ENCODE data around the gene NR1D1.

NR1D1 gene

DNA sequence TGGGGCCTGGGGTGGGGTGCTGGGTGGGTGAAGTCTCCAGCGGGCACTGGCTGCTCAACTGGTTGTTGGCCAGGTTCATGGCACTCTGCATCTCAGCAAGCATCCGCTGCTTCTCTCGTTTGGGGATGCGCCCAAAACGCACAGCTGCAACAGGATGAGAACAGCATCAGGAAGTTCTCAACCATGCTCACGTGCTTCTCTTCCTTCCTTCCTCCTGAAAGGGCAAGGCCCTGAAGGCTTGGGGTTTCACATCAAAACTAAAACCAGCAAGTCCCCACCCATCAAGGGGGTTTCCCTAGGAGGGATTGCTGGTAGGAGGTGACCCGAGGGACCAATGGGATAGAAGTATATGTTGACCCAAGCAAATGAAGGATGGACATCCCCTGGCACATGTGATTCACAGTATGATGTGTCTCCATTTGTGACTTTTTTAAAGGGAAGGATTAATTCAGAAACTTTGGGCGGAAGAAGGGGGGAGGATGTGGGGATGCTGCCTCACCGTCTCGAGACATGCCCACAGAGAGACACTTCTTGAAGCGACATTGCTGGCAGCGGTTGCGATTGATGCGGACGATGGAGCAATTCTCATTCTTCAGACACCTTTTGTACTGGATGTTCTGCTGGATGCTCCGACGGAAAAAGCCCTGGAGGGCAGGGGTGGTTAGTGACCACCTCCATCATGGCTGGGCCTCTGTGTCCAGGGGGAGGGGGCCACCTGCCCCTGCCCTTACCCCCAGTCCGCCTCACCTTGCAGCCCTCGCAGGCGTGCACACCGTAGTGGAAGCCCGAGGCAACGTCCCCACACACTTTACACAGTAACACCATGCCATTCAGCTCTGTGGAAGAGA, 4.2 kb downstream of the NR1D1 start:
- peak; percentile 73 to 99 (median 80) for DNase-seq

DNA sequence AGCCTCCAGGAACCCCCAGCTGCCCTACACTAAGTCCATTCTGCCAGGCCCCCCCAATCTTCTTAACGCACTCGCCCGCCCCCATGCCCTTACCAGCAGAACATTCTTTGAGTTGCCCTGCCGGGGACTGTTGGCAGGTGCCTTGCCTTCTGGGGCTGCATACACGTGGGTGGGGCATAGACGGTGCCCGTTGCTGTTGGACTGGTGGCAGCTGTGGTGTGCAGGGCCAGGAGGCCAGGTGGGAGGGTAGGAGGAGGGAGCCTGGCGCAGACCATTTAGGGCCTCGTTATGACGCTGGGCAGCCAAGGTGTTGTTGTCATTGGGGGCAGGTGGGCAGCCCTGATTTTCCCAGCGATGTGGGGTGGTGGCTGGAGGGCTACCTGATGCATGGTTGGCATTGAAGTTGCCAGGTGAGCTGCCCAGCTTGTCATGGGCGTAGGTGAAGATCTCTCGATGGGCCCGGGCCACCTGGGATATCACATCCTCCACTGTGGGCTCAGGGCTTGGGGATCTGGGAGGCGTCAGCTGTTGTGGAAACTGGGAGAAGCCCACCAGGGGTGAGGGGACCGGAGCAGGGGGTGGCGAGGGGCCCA, 4.9 kb downstream of the NR1D1 start:
- DNase-seq = no peak

DNA sequence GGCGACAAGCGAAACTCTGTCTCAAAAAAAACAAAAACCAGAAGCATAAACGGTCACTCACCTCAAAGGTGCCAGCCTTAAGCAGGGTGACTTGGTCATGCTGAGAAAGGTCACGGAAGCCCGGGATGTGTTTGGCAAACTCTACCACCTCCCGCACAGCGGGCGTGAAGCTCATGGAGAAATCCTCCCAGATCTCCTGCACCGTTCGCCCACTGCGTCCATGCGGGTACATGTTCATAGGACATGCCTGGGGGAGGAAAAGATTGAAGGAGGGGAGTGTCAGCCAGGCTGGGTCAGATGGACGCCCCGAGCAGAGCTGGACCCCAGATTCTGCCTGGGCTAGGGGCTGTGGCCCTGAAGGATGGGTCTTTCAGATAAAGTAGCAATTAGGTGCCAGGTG, 5.5 kb downstream of the NR1D1 start:
- no peak for DNase-seq

DNA sequence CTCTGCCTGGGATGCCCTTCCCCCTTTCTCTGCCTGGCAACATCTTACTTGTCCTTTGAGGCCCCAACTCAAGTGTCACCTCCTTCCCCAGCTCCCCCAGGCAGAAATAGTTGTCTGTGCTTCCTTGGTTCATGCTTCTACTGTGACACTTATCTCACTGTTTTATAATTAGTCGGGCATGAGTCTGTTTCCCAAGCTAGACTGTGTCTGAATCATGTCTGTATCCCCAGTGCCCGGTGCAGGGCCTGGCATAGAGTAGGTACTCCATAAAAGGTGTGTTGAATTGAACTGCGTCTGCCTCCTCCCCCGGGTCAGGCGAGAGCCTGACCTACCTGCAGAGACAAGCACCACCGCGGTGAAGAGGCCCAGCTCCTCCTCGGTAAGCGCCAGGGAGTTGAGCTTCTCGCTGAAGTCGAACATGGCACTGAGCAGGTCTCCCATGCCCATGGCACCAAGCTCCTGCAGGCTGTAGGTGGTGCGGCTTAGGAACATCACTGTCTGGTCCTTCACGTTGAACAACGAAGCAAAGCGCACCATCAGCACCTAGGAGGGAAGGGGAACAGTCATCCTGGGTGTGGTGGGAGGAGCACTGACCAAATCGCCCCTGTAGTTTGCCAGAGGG, 6.7 kb downstream of the NR1D1 start:
- no peak for DNase-seq

DNA sequence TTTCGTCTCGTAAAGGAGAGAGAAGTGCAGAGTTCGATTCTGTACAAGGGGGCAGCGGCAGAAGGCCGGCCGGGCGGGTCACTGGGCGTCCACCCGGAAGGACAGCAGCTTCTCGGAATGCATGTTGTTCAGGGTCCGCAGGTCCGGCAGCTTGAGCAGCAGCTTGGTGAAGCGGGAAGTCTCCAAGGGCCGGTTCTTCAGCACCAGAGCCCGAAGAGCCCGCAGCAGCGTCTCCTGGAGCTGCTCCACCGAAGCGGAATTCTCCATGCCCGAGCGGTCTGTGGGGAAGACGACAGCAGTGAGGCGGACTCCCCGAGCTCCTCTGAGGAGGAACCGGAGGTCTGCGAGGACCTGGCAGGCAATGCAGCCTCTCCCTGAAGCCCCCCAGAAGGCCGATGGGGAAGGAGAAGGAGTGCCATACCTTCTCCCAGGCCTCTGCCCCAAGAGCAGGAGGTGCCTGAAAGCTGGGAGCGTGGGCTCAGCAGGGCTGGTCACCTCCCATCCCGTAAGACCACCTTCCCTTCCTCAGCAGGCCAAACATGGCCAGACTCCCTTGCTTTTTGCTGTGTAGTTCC, 7.3 kb downstream of the NR1D1 start:
- DNase-seq = no peak

DNA sequence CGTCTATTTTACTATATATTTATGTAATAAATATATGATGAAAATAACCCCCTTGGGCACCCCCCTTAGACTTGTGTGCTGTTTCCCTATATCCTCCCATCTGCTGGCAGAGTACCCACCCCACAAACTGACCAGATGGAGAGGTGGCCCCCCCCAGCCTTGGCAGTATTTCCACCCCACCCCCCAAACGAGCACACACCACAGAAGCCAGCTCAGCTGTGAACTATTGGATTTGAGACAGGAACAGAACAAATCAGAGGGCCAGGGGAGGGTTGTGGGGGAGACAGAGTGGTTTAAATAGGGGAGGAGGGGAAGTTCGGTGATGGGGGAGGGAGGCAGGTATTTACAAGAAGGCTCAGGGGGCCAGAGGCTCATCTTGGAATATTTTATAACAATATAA, 7.8 kb downstream of the NR1D1 start:
- DNase-seq = no peak

DNA sequence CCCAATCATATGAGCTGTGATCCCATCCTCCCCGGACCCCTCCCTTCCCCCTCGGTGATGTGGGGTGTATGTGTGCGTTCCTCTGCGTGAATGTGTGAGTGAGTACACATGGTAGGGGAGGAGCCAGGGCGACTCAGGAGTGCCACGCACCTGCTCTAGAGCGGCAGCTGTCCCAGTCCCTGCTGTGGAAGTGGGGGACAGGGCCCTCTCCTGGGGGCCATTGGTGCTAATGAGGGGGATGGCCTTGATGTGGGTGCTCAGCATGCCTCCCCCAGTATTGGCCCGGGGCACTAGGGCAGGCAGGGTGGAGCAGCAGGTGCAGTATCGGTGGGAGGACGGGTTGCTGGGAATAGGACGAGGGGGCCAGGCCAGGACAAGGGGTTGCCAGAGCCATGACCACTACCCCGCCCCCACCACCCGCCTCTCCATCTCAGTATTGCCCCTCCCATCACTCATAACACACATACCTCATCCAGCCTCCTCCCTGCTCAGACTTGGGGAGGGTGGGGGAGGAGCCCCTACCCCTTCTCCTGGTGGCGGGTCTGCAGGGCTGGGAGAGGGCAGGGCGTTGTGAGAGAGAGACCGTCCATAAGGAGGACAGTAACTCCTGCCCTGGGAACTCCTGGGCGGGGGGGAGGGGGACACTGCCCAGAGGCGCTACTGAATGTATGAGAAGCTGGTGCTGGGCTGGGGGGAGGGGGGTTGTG, 8.5 kb downstream of the NR1D1 start:
- DNase-seq = no peak

DNA sequence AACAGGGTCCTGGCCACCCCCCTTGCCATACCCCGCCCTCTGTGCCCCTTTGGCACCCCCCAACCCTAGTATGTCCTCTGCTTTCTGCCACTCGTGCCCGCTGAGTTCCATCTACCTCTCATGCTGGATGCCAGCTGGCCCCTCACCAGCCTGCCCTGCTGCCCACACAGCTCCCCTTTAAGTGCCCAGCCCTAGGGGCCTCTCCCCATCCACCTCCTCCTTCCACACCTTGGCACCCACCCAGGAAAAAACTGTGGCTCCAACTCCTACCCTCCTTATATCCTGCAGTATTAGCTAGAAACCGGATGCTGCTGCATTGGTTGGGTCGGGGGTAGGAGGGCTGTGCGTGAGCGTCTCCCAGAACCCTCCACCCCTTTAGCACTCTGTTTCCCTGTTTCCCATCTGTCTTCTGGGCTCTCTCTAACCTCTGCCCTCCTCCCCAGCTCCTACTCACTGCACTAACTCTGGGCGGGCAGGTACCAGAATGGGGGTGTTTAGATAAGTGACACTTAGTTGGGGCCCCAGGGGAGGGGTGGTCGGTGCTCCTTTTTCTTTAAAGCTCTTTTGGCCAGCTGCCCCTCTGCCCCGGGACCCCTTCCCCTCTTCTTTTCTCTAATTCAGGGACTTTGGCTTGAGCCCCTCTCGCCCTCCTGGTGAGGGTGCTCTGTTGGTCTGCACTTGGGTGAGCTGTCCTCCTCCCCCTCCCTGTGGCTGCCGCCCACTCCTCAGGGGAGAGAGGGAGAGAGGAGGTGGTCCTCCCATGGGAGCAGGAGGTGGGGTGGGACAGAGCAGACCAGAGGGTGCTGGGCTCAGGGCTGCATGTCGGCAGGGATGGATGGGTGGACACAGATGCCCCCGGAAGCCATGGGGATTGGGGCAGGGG, 9.9 kb downstream of the NR1D1 start:
- DNase-seq = no peak

DNA sequence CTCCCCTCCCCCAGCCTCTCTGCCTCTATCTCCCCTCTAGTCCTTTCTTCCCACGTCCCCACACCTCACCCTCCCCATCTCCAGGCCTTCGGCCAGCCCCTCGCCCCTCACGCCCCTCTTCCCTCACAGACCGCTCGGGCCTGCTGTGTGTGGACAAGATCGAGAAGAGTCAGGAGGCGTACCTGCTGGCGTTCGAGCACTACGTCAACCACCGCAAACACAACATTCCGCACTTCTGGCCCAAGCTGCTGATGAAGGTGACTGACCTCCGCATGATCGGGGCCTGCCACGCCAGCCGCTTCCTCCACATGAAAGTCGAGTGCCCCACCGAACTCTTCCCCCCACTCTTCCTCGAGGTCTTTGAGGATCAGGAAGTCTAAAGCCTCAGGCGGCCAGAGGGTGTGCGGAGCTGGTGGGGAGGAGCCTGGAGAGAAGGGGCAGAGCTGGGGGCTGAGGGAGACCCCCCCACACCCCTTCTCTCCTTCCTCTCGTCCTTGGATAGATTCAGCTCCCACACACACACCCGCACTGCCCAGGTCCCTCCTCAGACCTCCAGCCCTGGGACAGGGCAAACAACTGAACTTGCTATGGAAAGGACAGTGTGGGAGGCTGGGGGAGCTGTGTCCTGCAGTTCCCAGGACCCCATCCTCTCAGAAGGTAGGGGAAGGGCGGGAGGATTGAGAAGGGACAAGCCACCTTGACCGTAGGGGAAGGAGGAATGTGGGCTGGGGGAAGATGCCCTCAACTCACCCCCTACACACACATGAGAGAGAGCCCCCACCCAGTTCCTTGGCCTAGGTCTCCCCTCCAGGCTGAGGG, 11.1 kb downstream of the NR1D1 start:
- no peak for DNase-seq

DNA sequence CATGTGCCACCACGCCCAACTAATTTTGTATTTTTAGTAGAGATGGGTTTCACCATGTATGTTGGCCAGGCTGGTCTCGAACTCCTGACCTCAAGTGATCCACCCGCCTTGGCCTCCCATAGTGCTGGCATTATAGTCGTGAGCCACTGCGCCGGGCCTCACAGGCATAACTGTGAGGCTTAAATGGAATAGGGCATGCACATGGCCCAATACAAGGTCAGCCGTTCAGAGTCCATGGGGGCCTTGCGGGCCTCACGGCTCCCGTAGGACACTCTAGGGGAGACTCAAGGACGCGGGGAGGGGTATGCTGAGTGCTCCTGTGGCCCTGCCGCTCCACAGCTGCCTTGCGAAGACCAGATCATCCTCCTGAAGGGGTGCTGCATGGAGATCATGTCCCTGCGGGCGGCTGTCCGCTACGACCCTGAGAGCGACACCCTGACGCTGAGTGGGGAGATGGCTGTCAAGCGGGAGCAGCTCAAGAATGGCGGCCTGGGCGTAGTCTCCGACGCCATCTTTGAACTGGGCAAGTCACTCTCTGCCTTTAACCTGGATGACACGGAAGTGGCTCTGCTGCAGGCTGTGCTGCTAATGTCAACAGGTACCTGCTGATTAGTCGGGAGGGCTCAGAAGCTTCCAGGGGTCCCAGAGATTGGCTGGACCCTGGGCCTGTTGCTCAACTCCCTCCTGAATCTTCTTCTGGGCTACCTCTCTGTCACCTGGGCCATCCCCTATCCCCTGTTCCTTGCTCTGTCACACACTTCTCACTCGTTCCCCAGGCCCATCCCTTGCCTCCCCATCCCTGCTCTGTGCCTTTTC, 12.3 kb downstream of the NR1D1 start:
- DNase-seq = no peak

DNA sequence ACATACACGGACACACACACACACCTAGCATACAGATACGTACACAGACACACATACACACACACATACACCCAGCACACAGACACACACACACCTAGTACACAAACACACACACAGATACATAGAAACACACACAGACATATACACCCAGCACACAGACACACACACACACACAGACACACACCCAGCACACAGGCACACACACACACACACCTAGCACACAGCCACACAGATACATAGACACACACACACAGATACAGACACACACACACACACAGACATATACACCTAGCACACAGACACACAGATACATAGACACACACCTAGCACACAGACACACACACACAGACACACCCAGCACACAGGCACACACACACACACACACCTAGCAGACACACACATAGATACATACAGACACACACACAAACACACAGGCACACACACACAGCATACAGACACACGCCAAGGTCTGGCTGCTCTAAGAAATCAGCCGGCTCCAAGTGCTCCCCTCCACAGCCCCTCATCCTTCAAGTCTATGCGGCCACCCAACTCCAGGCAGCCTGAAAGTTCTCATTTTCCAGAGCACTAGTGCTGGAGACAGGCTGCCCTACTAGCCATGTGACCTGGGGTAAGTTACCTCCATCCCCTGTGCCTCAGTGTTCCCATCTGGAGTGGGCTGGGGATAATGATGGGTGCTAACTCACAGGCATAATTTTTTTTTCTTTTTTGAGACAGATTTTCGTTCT, 13.2 kb downstream of the NR1D1 start:
- DNase-seq = no peak

DNA sequence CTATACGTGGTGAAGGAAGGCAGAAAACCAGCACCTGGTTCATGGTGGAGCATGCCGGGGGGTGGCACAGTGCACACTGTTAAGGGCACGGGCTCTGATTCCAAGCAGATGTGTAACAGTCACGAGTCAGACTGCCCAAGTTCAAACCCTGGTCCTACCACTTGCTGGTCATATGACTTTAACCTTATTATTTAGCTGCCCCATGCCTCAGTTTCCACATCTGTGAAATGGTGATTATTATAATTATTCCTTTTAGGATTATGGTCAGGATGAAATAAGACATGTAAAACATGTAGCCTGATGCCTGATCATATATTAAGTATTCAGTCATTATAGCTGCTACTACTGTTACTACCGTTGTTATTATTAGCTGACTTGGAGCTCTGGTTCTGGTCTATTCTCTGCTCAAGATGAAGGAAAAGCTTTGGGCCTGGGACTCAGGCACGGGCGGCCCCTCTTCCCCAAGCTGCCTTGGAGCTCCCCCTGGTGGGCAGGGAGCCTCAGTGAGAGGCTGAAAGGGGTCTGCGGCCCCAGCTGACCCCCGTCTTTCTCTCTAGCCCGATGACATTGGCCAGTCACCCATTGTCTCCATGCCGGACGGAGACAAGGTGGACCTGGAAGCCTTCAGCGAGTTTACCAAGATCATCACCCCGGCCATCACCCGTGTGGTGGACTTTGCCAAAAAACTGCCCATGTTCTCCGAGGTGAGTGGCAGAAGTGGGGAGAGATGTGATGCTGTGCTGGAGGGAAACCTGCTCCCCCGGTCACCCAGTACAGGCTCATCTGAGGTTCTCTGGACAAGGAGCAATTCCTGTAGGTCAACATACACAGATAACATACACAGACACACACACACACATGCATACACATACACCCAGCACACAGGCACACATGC, 14.0 kb downstream of the NR1D1 start:
- peak in 3 of 5 donors; percentile 45 to 47 (median 47) for DNase-seq

DNA sequence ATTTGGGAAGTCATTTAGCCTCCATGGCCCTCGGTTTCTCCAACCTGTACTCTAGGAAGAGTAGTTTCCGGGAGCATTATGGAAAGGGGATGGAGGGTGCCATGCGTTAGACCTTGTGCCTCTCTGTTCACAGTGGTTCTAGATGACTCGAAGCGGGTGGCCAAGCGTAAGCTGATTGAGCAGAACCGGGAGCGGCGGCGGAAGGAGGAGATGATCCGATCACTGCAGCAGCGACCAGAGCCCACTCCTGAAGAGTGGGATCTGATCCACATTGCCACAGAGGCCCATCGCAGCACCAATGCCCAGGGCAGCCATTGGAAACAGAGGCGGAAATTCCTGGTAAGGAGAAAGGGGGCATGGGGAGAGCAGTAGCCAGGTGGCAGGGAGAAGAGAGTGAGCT, 15.9 kb downstream of the NR1D1 start:
- DNase-seq = no peak

DNA sequence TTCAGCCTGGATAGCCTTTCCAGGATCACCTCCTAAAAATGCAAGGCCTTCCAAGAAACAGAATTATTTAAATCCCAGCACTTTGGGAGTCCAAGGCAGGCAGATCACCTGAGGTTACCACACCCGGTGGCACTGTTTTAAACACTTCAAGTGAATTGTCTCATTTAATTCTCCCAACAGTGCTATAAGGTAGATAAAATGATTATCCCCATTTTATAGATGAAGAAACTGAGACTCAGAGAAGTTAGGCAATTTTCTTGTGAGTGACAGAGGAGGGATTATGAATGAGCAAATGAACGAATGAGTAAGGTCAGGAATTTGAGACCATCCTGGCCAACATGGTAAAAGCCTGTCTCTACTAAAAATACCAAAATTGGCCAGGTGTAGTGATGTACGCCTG, 20.8 kb downstream of the NR1D1 start:
- DNase-seq = no peak

DNA sequence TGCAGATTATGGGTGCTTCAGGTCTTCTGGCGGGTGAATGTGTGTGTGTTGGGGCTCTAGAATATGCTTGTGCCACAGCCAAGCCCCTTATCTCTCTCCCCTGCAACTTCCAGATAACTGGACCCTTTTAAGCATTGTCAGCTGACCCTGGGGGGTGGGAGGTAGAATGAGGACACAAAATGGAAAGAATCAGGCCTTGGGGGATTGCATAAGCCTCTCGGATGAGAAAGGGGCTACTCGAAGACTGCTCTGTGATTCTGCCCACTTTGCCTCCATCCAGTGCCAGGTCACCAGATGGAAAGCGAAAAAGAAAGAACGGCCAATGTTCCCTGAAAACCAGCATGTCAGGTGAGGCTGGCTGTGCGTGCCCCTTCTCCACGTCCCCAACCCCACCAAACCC, 23.8 kb downstream of the NR1D1 start:
- DNase-seq = no peak

DNA sequence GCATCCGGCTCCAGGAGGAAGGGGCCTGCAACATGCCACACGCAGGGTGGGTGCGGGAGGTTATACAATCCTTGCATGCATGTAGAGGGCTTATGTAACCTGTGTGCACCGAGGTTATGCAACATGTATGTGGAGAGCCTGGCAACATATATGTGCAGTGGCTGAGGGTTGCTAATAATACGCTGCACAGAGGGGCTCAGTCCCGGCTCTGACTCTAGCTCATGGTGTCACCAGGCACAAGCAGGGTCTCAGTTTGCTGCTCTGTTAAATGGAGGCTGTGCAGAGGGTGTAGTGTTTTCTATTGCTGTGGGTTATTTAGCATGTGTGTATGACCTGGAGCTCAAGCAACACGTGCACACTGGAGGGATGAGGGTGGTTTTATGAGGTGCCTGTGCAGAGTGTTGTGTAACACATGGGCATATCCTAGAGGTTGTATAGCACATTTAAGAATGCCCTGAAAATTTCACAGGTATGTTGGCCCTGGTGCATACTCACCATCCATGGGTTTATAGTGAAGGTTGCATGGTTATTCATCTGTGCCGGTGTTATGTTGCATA, 24.4 kb downstream of the NR1D1 start:
- no peak for DNase-seq

DNA sequence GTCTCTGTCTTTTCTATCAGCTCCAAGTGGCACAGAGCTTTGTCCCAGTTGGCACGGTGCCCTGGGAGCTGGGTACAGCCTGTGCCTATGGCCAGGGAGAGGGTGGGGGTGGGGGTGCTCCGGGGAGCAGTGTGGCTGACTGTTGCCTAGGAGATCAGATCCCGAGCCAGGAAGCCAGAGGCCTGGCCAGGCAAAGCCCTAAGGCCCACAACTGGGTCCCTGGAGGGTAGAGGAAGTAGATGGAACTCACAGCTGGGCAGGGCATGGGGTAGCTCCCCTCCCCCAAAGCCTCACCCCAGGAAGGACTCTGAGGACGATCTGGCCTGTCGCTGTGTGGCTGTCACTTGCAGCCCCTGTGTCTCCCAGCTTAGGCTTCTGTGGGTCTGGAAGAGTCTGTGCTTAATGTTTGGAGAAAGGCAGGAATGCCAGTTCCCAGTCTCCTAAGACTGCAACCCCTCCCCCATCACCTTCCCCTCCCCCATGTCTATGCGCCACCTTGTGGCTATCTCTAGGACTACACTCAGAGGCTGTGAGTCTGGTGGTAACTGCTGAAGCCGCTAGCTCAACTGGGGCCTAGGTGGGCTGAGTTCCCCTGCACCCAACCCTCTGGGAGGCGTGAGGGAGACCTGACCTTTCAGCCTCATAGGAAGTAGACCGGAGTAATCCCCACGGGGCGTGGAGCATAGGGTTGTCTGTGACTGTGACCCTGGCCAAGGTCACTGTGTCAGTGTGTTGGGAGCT, 25.0 kb downstream of the NR1D1 start:
- peak in 4 of 5 donors; percentile 47 to 64 (median 58) for DNase-seq

Measured in T-helper 1 cell (primary cell).